H1 (cell line): ENCODE results near the gene SPAG17. TPM values are rescaled to one million over a fixed set of nuclear protein-coding genes. Genes with fewer than 3 reads are reported as not detected.

Source experiments
- CTCF ChIA-PET: fragments of 300-600 bp; sonication (Branson Sonifier 250); formaldehyde crosslinking; loops from one replicate; lab custom pipeline; 2021; ENCODE audit not compliant: partially characterized antibody; lab: Charles Lee
- POLR2A ChIA-PET: fragments of 300-600 bp; sonication (Branson Sonifier 250); formaldehyde crosslinking; loops from one replicate; lab custom pipeline; 2021; ENCODE audit warnings: inconsistent platforms; ENCODE audit not compliant: partially characterized antibody; lab: Charles Lee
- DNase-seq, 2 experiments: peaks; one replicate each; pipeline versions ENCODE4 v3.0.0 to v3.0.0-alpha.2; 2010 to 2022; ENCODE audit warnings: low spot score in 2 of 2, low read depth in 1 of 2, mixed read lengths in 1 of 2
- FAIRE-seq: peaks from 2 replicates; lab custom pipeline; 2011; peaks lifted over from hg19 to GRCh38; lab: Jason Lieb, UNC
- H2AFZ ChIP-seq: 2 replicates; pipeline ENCODE4 v1.8.1; 2012; ENCODE audit warnings: low read length, inconsistent platforms
- H2AK5ac ChIP-seq: 2 replicates; pipeline ENCODE4 v1.6.1; 2013; ENCODE audit warnings: low read depth, low read length
- H2BK120ac ChIP-seq: replicated peaks from 2 replicates; pipeline ENCODE3; 2013; ENCODE audit warnings: low read depth, low read length, inconsistent platforms
- H2BK12ac ChIP-seq: 2 replicates; pipeline ENCODE4 v1.6.1; 2013; ENCODE audit warnings: low read depth, low read length
- H2BK15ac ChIP-seq: 2 replicates; pipeline ENCODE4 v1.6.1; 2013; ENCODE audit warnings: low read length
- H2BK20ac ChIP-seq: 2 replicates; pipeline ENCODE4 v1.6.1; 2013; ENCODE audit warnings: low read length
- H2BK5ac ChIP-seq: 2 replicates; pipeline ENCODE4 v1.6.1; 2013; ENCODE audit warnings: low read depth, low read length
- H3K14ac ChIP-seq: 2 replicates; pipeline ENCODE4 v1.6.1; 2013; ENCODE audit warnings: inconsistent platforms; ENCODE audit not compliant: insufficient read length
- H3K18ac ChIP-seq: 2 replicates; pipeline ENCODE4 v1.6.1; 2013; ENCODE audit warnings: low read length; ENCODE audit errors: extremely low read depth
- H3K23ac ChIP-seq: 2 replicates; pipeline ENCODE4 v1.6.1; 2013; ENCODE audit warnings: inconsistent platforms; ENCODE audit not compliant: insufficient read length
- H3K23me2 ChIP-seq: 2 replicates; pipeline ENCODE4 v1.6.1; 2013; ENCODE audit warnings: low read depth, low read length
- H3K27ac ChIP-seq: 2 replicates; pipeline ENCODE4 v1.6.1; 2011; ENCODE audit warnings: low read depth, low read length, inconsistent platforms
- H3K27me3 ChIP-seq, 4 experiments: replicated peaks in 1 of 4; 1 replicate in 1 of 4; 2 replicates in 3 of 4; pipeline versions ENCODE4 v1.6.1 to v1.8.1; 2011 to 2013; ENCODE audit warnings: low read length in 3 of 4, mild to moderate bottlenecking in 3 of 4, inconsistent platforms in 2 of 4, mixed read lengths in 2 of 4, moderate library complexity in 1 of 4; ENCODE audit not compliant: control insufficient read depth in 3 of 4, insufficient read depth in 3 of 4; ENCODE audit errors: extremely low read depth in 1 of 4
- H3K36me3 ChIP-seq, 4 experiments: 2 replicates each; pipeline versions ENCODE4 v1.6.1 to v1.8.1; 2011 to 2013; ENCODE audit warnings: mild to moderate bottlenecking in 4 of 4, low read length in 3 of 4, moderate library complexity in 2 of 4, control low read depth in 1 of 4, inconsistent platforms in 1 of 4; ENCODE audit not compliant: insufficient read depth in 4 of 4, control insufficient read depth in 2 of 4
- H3K4ac ChIP-seq: replicated peaks from 2 replicates; pipeline ENCODE3; 2013; ENCODE audit warnings: low read length, low read depth, mixed read lengths, inconsistent platforms; ENCODE audit not compliant: insufficient read length
- H3K4me1 ChIP-seq, 4 experiments: replicated peaks in 1 of 4; 1 replicate in 1 of 4; 2 replicates in 3 of 4; pipeline versions ENCODE4 v1.6.1 to v1.8.1; 2011 to 2013; ENCODE audit warnings: low read length in 3 of 4, inconsistent platforms in 2 of 4, mixed read lengths in 1 of 4; ENCODE audit not compliant: insufficient read depth in 4 of 4, control insufficient read depth in 3 of 4
- H3K4me2 ChIP-seq, 2 experiments: 2 replicates each; pipeline versions ENCODE4 v1.6.1 to v1.8.1; 2011 to 2013; ENCODE audit warnings: low read depth in 2 of 2, low read length in 2 of 2, control low read depth in 1 of 2, inconsistent platforms in 1 of 2, mild to moderate bottlenecking in 1 of 2; ENCODE audit not compliant: insufficient read depth in 1 of 2
- H3K4me3 ChIP-seq, 4 experiments: fragments of 200-600, 300-600 bp in 1 of 4; sonication (generic), shearing (Covaris generic), sonication (Bioruptor Twin) in 1 of 4; 2 replicates each; pipeline versions ENCODE4 v1.5.1 to v1.8.1; 2011 to 2016; ENCODE audit warnings: low read length in 4 of 4, low read depth in 3 of 4, control low read depth in 2 of 4, inconsistent platforms in 2 of 4, mild to moderate bottlenecking in 2 of 4, mixed read lengths in 1 of 4, moderate library complexity in 1 of 4; ENCODE audit not compliant: insufficient read depth in 2 of 4; ENCODE audit errors: extremely low read depth in 1 of 4
- H3K56ac ChIP-seq: replicated peaks from 2 replicates; pipeline ENCODE3; 2013; ENCODE audit warnings: low read depth, mild to moderate bottlenecking, mixed read lengths, low read length, inconsistent platforms; ENCODE audit not compliant: insufficient read length
- H3K79me1 ChIP-seq: 2 replicates; pipeline ENCODE4 v1.6.1; 2013; ENCODE audit warnings: low read depth, low read length, control low read depth
- H3K79me2 ChIP-seq, 2 experiments: 2 replicates each; pipeline versions ENCODE4 v1.6.1 to v1.8.1; 2012 to 2013; ENCODE audit warnings: low read length in 2 of 2, mild to moderate bottlenecking in 2 of 2, inconsistent platforms in 1 of 2; ENCODE audit not compliant: insufficient read depth in 2 of 2, control insufficient read depth in 1 of 2
- H3K9ac ChIP-seq, 4 experiments: replicated peaks in 1 of 4; 1 replicate in 1 of 4; 2 replicates in 3 of 4; pipeline versions ENCODE4 v1.6.1 to v1.8.1; 2011 to 2013; ENCODE audit warnings: low read depth in 3 of 4, low read length in 3 of 4, control low read depth in 2 of 4, mild to moderate bottlenecking in 2 of 4, moderate library complexity in 2 of 4, inconsistent platforms in 1 of 4; ENCODE audit errors: extremely low read depth in 1 of 4
- H3K9me3 ChIP-seq, 2 experiments: 2 replicates each; pipeline versions ENCODE4 v1.6.1 to v1.8.1; 2012 to 2013; ENCODE audit warnings: mild to moderate bottlenecking in 2 of 2, moderate library complexity in 2 of 2, control low read depth in 1 of 2, inconsistent platforms in 1 of 2, low read depth in 1 of 2, low read length in 1 of 2, mixed read lengths in 1 of 2; ENCODE audit not compliant: insufficient read depth in 2 of 2
- H4K20me1 ChIP-seq, 2 experiments: replicated peaks in 1 of 2; 2 replicates each; pipeline versions ENCODE3 to v1.8.1; 2011 to 2013; ENCODE audit warnings: inconsistent platforms in 2 of 2, low read length in 2 of 2, mild to moderate bottlenecking in 1 of 2; ENCODE audit not compliant: insufficient read depth in 2 of 2, control insufficient read depth in 1 of 2
- H4K5ac ChIP-seq: 2 replicates; pipeline ENCODE4 v1.6.1; 2013; ENCODE audit warnings: low read length, low read depth, mixed read lengths, inconsistent platforms; ENCODE audit not compliant: insufficient read length
- H4K8ac ChIP-seq: 2 replicates; pipeline ENCODE4 v1.8.0; 2013; ENCODE audit warnings: mild to moderate bottlenecking, moderate library complexity, low read length, inconsistent platforms; ENCODE audit not compliant: insufficient read depth; ENCODE audit errors: extremely low read depth
- H4K91ac ChIP-seq: replicated peaks from 2 replicates; pipeline ENCODE3; 2013; ENCODE audit warnings: low read length, mixed read lengths, inconsistent platforms; ENCODE audit not compliant: insufficient read length
- CBX8 ChIP-seq: fragments of 300-800, 300-1000 bp; sonication (generic); IDR thresholded peaks from 2 replicates; pipeline ENCODE4 v1.7.1; 2016; ENCODE audit warnings: low read depth, low read length, borderline replicate concordance
- CHD1 ChIP-seq: IDR thresholded peaks from 2 replicates; pipeline ENCODE4 v1.6.1; 2012; ENCODE audit warnings: low read depth, low read length, improper control_type of control experiment
- EZH2 ChIP-seq: fragments of 200-600 bp; sonication (generic); IDR thresholded peaks from 2 replicates; pipeline ENCODE4 v1.7.1; 2012; ENCODE audit warnings: low read depth, mild to moderate bottlenecking, moderate library complexity, low read length, inconsistent platforms; ENCODE audit not compliant: severe bottlenecking
- GTF2F1 ChIP-seq: IDR thresholded peaks from 2 replicates; pipeline ENCODE4 v1.6.1; 2012; ENCODE audit warnings: low read depth, low read length, improper control_type of control experiment, borderline replicate concordance
- HDAC2 ChIP-seq, 2 experiments: fragments of 300-600 bp in 1 of 2; sonication (generic) in 1 of 2; IDR thresholded peaks; 2 replicates each; pipeline ENCODE4 v1.6.1; 2011 to 2012; ENCODE audit warnings: low read depth in 2 of 2, low read length in 2 of 2, mild to moderate bottlenecking in 2 of 2, moderate library complexity in 2 of 2, borderline replicate concordance in 1 of 2, inconsistent platforms in 1 of 2
- HDAC6 ChIP-seq: IDR thresholded peaks from one replicate; pipeline ENCODE4 v1.7.1; 2012; ENCODE audit warnings: low read depth, mild to moderate bottlenecking, inconsistent platforms, low read length, moderate library complexity
- SP1 ChIP-seq: IDR thresholded peaks from 2 replicates; pipeline ENCODE4 v1.6.1; 2011; ENCODE audit warnings: low read depth, low read length
- SP4 ChIP-seq: IDR thresholded peaks from 2 replicates; pipeline ENCODE4 v1.6.1; 2012; ENCODE audit warnings: low read length, inconsistent platforms
- SRF ChIP-seq: IDR thresholded peaks from 2 replicates; pipeline ENCODE4 v1.6.1; 2011; ENCODE audit warnings: mild to moderate bottlenecking, low read depth, low read length, moderate library complexity
- TAF1 ChIP-seq: IDR thresholded peaks from 2 replicates; pipeline ENCODE4 v1.6.1; 2011; ENCODE audit warnings: mild to moderate bottlenecking, low read depth, low read length
- WGBS, 2 experiments: shearing (Covaris generic) in 1 of 2; methylation state at CpG; one replicate each; pipeline versions ENCODE4 v1.1.6 to v1.1.7; 2013 to 2015; ENCODE audit warnings: low lambda C conversion rate in 2 of 2, mixed read lengths in 2 of 2, inconsistent platforms in 1 of 2, low coverage in 1 of 2, missing lambda C conversion rate in 1 of 2; ENCODE audit not compliant: insufficient replicate concordance in 2 of 2, insufficient coverage in 1 of 2, insufficient read length in 1 of 2; ENCODE audit errors: extremely low coverage in 1 of 2, missing lambda C conversion rate in 1 of 2; 5-methylcytosine and 5-hydroxymethylcytosine counted together
- polyA plus RNA-seq, 7 experiments: library from polyadenylated mRNA; depleted of rRNA in 3 of 7; stranded (reverse) in 5 of 7; unstranded in 2 of 7; fragments of >200 nt in 5 of 7; fragments of 200-250 nt in 2 of 7; gene quantifications; 1 replicate in 5 of 7; 2 replicates in 1 of 7; 4 replicates in 1 of 7; pipeline versions ENCODE4 v1.2.1 to v1.2.3, GENCODE V29; 2011 to 2013; ENCODE audit warnings: missing spikeins in 2 of 7, mixed read lengths in 2 of 7
- total RNA-seq: library from RNA; stranded (reverse); fragmentation: NEBNext Ultra II Directional; extraction: Animal tissue kit (Norgen Biotek cat#: 25700); gene quantifications from 2 replicates; pipeline ENCODE4 v1.2.1, GENCODE V29; 2021
- TF ChIP-seq, protein P1 (sequence below): IDR thresholded peaks from 2 replicates; pipeline ENCODE4 v1.6.1; 2012; ENCODE audit warnings: low read length, inconsistent platforms

Gene SPAG17
- total and polyA plus RNA-seq, 2 of the 8 experiments (the other 6 are each of a cell fraction or from before 2014, with no cell fraction given), result 0.56 to 0.62 TPM

DNA sequence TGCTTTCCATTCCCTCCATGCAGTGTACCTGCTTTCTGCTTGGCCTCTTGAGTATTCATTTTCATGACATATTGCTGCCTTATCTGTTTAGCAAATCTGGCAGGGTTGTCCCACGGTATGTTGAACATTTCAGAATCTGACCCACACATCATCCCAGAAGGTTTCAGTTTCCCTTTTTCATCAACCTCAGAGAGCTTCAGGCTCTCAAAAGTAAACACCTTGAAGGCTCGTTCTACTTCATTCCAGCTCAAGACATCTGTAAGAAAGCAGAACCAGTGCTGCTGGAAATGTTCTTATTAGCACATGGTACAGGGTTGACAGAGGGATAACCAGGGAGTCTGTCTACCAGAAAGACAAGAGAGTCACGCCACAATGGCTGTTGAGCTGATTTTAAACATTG, 103.6 kb downstream of the SPAG17 start:
- Histone ChIP-seq H3K56ac (no peak overlapping the region), H2BK5ac (no peak overlapping the region), H3K79me2 (no peaks in the 10 kb centered on the region), H3K18ac (no peak overlapping the region), H3K4me3 (no peak overlapping the region), H2BK20ac (no peak overlapping the region), H3K27me3 (peaks cover 0 to 2% (median 0%) of the 10 kb centered on the region in 4 experiments; a peak in 1 of 7 replicates), H2AFZ (no peak overlapping the region), H3K27ac (no peak overlapping the region), H3K9ac (no peak overlapping the region), H4K91ac (no peak overlapping the region), H3K23me2 (no peaks in the 10 kb centered on the region; the same call in 1 of the 2 replicates), H3K14ac (no peak overlapping the region), H3K4me2 (no peak overlapping the region), H2BK12ac (no peak overlapping the region), H3K79me1 (no peaks in the 10 kb centered on the region), H2BK120ac (no peak overlapping the region), H4K8ac (no peak overlapping the region), H4K20me1 (no peaks in the 10 kb centered on the region), H4K5ac (no peak overlapping the region), H3K36me3 (no peaks in the 10 kb centered on the region), H3K4ac (no peak overlapping the region), H3K9me3 (no peaks in the 10 kb centered on the region), H2AK5ac (no peak overlapping the region), H2BK15ac (no peak overlapping the region), H3K23ac (no peak overlapping the region), H3K4me1 (peaks cover 0 to 6% (median 3%) of the 10 kb centered on the region in 4 experiments; a peak in 5 of 7 replicates)
- no peak for DNase-seq
- POLR2A ChIA-PET, result no interaction called here
- TF ChIP-seq GTF2F1 (no peak), EZH2 (no peak), HDAC2 (IDR thresholded peaks at IDR 0.05; ENCODE audit: borderline replicate concordance in 1 of 2, low read depth in 2 of 2, low read length in 2 of 2) (no peak), TAF1 (no peak), HDAC6 (no peak), CHD1 (no peak), SP1 (no peak), SP4 (no peak), SRF (no peak), CBX8 (no peak)
- TF ChIP-seq, protein P1, sequence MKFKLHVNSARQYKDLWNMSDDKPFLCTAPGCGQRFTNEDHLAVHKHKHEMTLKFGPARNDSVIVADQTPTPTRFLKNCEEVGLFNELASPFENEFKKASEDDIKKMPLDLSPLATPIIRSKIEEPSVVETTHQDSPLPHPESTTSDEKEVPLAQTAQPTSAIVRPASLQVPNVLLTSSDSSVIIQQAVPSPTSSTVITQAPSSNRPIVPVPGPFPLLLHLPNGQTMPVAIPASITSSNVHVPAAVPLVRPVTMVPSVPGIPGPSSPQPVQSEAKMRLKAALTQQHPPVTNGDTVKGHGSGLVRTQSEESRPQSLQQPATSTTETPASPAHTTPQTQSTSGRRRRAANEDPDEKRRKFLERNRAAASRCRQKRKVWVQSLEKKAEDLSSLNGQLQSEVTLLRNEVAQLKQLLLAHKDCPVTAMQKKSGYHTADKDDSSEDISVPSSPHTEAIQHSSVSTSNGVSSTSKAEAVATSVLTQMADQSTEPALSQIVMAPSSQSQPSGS, result no peak
- 88% methylated on average over 3 of the region's 3 CpGs; no CpG with 5 or more reads in 1 of the 2 experiments for WGBS, 2 experiments
- CTCF ChIA-PET, result no interaction called here
- no peak for FAIRE-seq
